ENCODE results near the gene RANBP10.

Gene RANBP10

DNA sequence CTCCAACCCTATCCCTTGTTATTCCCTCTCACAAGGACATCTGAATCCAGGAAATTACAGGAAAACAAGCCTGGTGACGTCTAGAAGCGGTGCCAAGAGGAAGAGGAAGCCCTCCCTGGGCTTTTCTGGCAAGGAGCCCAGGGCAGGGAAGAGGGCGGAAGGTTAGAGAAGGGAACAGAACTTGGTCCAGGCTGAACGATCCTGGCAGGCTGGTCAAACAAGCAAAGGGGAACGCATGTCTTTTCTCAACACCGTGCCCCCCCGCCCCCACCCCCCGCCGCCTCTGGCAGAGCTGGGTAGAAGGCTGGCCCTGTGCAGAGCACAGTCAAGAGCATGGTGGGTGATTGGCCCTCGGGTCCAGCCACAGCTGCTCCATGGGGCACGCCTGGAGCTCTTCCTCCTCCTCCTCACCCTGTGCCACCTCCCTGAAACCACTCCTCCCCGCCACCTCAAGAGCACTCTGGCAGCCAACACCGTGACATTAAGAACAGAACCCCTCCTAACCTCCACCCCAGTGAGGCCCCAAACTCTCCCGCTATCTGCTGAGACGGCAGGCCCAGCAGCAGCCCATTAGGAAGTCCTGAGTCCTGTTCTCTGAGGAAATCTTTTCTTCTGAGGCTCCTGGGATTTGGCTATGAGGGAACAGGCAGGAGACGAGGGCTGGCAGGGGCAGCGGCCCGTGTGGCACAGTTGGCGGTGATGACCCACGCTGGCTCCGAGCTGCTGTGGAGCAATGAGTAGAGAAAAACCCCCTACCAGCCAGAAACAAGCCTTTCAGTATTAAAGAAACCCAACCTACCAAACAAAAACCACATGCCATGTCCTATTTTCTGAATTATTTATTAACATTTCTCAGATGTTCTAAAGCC is 132.4 kb downstream of the RANBP10 start:
- DNase-seq = peak; percentile 25

Data from CD4-positive, alpha-beta T cell treated with Interferon gamma for 1 hour (primary cell).